Stimulated activated CD8-positive, alpha-beta memory T cell treated with anti-CD3 and anti-CD28 coated beads, Interleukin-7, amount 100 ng/mL, for 24 hours (primary cell): ENCODE results near the gene THBS1.

ENCODE experiments used
- DNase-seq: peaks from one replicate; pipeline ENCODE4 v3.0.0-alpha.2; 2020; ENCODE audit warnings: low read depth

THBS1 gene

GRCh38 chr15:39589193-39589814, 8.4 kb downstream of the THBS1 start:
- DNase-seq: no peak

- DNase-seq: no peak
Observed at GRCh38 chr15:39589815-39590644, 9.2 kb downstream of the THBS1 start.

DNA sequence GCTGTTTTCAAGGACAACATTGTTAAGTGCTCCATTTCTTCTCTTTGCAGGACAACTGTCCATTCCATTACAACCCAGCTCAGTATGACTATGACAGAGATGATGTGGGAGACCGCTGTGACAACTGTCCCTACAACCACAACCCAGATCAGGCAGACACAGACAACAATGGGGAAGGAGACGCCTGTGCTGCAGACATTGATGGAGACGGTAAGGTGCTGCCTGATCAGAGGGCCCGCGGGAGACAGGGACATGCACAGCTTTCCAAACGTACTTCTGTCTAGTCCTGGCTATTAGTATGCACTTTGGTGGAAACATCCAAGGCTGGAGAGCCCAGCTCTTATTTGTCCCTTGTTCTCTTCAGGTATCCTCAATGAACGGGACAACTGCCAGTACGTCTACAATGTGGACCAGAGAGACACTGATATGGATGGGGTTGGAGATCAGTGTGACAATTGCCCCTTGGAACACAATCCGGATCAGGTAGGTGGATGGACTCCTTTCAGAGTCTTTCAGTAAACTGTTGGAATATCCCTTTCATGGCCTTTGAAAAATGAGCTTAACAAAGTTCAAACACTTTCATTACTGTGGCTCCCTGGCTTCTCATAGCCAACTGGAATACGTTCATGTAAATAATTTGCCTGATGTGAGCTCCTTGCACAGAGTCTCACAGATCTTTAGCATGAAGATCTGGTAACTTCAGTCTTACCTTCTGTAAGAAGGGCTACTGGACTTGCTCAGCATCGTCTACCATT, 10.4 kb downstream of the THBS1 start:
- no peak for DNase-seq

DNA sequence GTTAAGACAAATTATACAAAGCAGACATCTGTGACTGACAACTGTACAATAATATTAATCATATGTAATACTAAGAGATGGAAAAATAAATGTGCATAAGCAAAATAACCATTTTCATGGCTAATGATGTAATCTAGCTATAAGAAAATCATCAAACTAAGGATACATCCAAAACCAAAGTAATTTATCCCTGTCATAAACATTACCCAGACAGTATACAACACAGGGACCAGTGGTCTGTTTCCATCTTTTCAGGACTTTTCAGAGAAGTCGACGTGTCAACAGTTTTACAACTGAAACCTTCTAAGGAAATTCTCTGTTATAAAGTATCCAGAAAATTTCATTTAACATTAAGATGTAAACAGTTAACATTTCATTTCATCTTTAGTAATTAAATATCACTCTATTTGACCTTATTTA, 11.0 kb downstream of the THBS1 start:
- no peak for DNase-seq

- DNase-seq: no peak
Observed at GRCh38 chr15:39592500-39592899, 11.6 kb downstream of the THBS1 start.

DNA sequence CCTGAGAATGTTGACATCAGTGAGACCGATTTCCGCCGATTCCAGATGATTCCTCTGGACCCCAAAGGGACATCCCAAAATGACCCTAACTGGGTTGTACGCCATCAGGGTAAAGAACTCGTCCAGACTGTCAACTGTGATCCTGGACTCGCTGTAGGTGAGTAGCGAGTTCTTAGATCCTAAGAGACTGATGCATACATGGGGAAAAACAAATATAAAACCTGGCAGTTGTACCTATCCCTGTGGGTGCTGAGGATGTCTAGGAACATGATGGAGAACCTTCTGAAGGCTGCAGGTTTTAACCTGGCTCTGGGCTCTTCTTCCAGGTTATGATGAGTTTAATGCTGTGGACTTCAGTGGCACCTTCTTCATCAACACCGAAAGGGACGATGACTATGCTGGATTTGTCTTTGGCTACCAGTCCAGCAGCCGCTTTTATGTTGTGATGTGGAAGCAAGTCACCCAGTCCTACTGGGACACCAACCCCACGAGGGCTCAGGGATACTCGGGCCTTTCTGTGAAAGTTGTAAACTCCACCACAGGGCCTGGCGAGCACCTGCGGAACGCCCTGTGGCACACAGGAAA, 12.3 kb downstream of the THBS1 start:
- DNase-seq: no peak

DNA sequence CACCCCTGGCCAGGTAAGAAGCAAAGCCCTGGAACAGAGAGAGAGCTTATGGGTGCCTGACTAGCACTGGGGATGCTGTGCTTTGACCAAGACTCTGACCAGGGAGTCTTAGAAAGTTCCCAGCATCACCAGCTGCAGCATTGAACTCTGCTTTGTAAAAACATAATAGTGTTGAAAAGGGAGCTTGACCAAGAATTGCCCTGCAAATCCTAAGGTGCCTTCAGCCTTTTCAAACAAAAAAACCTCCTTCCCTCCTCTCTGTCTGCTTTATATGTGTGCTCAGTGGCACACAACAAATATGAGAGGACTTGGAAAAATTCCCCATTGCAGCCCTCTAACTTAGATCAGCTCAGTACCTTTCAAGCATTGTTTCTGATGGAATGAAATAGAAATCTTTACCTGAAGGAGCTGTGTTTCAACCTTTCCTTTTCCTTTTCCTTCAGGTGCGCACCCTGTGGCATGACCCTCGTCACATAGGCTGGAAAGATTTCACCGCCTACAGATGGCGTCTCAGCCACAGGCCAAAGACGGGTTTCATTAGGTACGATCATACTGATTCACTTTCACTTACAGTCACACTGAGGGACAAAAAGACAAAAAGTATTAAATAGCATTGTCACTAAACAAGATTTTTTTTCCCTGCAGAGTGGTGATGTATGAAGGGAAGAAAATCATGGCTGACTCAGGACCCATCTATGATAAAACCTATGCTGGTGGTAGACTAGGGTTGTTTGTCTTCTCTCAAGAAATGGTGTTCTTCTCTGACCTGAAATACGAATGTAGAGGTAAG, 13.0 kb downstream of the THBS1 start:
- DNase-seq: no peak

GRCh38 chr15:39594446-39595337, 13.8 kb downstream of the THBS1 start:
- DNase-seq: no peak

DNA sequence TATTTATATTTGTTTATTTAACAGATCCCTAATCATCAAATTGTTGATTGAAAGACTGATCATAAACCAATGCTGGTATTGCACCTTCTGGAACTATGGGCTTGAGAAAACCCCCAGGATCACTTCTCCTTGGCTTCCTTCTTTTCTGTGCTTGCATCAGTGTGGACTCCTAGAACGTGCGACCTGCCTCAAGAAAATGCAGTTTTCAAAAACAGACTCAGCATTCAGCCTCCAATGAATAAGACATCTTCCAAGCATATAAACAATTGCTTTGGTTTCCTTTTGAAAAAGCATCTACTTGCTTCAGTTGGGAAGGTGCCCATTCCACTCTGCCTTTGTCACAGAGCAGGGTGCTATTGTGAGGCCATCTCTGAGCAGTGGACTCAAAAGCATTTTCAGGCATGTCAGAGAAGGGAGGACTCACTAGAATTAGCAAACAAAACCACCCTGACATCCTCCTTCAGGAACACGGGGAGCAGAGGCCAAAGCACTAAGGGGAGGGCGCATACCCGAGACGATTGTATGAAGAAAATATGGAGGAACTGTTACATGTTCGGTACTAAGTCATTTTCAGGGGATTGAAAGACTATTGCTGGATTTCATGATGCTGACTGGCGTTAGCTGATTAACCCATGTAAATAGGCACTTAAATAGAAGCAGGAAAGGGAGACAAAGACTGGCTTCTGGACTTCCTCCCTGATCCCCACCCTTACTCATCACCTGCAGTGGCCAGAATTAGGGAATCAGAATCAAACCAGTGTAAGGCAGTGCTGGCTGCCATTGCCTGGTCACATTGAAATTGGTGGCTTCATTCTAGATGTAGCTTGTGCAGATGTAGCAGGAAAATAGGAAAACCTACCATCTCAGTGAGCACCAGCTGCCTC, 14.7 kb downstream of the THBS1 start:
- DNase-seq: no peak

DNA sequence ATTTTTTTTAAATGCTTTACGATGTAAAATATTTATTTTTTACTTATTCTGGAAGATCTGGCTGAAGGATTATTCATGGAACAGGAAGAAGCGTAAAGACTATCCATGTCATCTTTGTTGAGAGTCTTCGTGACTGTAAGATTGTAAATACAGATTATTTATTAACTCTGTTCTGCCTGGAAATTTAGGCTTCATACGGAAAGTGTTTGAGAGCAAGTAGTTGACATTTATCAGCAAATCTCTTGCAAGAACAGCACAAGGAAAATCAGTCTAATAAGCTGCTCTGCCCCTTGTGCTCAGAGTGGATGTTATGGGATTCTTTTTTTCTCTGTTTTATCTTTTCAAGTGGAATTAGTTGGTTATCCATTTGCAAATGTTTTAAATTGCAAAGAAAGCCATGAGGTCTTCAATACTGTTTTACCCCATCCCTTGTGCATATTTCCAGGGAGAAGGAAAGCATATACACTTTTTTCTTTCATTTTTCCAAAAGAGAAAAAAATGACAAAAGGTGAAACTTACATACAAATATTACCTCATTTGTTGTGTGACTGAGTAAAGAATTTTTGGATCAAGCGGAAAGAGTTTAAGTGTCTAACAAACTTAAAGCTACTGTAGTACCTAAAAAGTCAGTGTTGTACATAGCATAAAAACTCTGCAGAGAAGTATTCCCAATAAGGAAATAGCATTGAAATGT, 15.6 kb downstream of the THBS1 start:
- DNase-seq: no peak

DNA sequence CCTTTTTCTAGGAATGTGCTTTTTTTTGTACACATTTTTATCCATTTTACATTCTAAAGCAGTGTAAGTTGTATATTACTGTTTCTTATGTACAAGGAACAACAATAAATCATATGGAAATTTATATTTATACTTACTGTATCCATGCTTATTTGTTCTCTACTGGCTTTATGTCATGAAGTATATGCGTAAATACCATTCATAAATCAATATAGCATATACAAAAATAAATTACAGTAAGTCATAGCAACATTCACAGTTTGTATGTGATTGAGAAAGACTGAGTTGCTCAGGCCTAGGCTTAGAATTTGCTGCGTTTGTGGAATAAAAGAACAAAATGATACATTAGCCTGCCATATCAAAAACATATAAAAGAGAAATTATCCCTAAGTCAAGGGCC, 16.5 kb downstream of the THBS1 start:
- DNase-seq: no peak

DNA sequence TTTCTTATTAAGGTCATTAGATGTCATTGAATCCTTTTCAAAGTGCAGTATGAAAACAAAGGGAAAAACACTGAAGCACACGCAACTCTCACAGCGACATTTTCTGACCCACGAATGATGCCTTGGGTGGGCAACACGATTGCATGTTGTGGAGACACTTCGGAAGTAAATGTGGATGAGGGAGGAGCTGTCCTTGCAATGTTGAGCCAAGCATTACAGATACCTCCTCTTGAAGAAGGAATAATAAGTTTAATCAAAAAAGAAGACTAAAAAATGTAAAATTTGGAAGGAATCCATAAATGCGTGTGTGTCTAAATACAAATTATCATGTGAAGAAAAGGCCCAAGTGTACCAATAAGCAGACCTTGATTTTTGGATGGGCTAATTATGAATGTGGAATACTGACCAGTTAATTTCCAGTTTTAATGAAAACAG, 16.9 kb downstream of the THBS1 start:
- no peak for DNase-seq

- DNase-seq: no peak
Observed at GRCh38 chr15:39598186-39598850, 17.4 kb downstream of the THBS1 start.

DNA sequence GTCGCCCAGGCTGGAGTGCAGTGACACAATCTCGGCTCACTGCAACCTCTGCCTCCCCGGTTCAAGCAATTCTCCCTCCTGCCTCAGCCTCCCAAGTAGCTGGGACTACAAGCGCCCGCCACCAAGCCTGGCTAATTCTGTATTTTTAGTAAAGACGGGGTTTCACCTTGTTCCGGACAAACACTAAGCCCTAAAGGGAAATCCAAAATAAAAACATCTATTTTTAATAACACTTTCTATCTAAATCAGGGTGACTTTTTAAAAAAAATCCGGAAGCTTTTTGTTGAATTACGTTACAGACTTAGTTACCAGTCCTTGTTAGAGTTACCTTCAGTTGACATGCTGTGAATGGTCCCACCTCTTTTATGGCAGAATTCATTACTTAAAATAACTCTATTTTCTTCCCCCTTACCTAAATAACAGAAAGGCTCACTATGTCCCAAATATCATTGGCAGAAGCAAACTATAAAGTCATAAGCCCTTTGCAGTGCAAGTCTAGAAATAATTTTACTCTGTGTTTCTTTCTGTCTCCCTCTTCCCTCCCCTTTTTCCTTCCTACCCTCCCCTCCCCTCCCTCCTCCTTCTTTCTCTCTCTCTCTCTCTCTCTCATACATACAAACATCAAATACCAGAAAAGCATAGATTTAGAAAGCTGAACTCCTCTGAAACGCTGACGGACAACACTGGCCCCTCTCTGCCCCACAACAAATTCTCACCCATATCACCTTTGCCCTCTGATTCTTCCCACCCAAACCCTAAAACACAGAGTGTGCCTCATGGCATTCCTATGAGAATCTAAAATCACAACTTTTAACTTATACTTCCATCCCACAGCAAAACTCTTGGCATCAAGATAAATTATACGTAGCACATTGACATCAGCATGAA, 18.3 kb downstream of the THBS1 start:
- no peak for DNase-seq

GRCh38 chr15:39599871-39600270, 19.0 kb downstream of the THBS1 start:
- no peak for DNase-seq

- DNase-seq: no peak
Observed at GRCh38 chr15:39602143-39602542, 21.3 kb downstream of the THBS1 start.

DNA sequence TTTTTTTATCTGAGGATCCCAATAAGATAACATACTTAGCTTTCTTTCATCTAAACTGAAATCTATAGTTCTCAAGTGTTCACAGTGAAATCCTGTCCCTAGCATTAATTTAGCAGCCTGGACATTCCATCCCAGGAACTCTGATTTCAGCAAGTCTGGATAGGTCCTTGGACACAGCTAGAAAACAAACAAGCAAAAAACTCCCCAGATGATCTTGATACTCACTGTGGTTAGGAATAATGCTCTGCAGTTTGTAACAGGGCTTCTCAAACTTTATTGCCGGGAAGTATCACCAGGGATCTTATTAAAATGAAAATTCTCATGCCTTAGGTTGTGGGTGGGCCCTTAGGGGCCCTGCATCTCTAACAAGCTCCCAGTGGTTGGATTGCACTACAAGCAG, 24.3 kb downstream of the THBS1 start:
- no peak for DNase-seq
